Endothelial cell of umbilical vein (primary cell): Measurements from ENCODE around the gene NUSAP1. TPM values are rescaled to one million over a fixed set of nuclear protein-coding genes. Genes with fewer than 3 reads are reported as not detected.

ENCODE experiments used
- BruUV-seq: library from RNA; stranded (reverse); fragments of 400-500 nt; replicated peaks from 2 replicates; lab custom pipeline; 2021; lab: Mats Ljungman, UMichigan
- CTCF ChIA-PET: fragments of 300-600, 350-600 bp; sonication (Branson Sonifier 250); formaldehyde crosslinking; loops from one replicate; lab custom pipeline; 2021; ENCODE audit warnings: antibody characterized with exemption, inconsistent platforms; lab: Charles Lee
- POLR2A ChIA-PET: fragments of 300-600, 350-600 bp; sonication (Branson Sonifier 250); formaldehyde crosslinking; loops from one replicate; lab custom pipeline; 2021; ENCODE audit warnings: antibody characterized with exemption, inconsistent platforms; lab: Charles Lee
- DNase-seq: peaks from one replicate; pipeline ENCODE4 v3.0.0-alpha.2; 2011; ENCODE audit warnings: low read depth, low spot score
- FAIRE-seq: peaks from 2 replicates; lab custom pipeline; 2011; peaks lifted over from hg19 to GRCh38; lab: Jason Lieb, UNC
- H2AFZ ChIP-seq: 2 replicates; pipeline ENCODE4 v1.6.0; 2012; ENCODE audit warnings: low read depth, low read length, control low read depth, inconsistent platforms
- H3K27ac ChIP-seq: 2 replicates; pipeline ENCODE4 v1.5.1; 2011; ENCODE audit warnings: low read depth, mild to moderate bottlenecking, control low read depth, low read length, moderate library complexity; ENCODE audit not compliant: insufficient read depth
- H3K27me3 ChIP-seq, 2 experiments: 2 replicates each; pipeline versions ENCODE4 v1.6.0 to v1.6.1; 2011; ENCODE audit warnings: low read length in 2 of 2, mixed read lengths in 1 of 2; ENCODE audit not compliant: control insufficient read depth in 2 of 2, insufficient read depth in 2 of 2
- H3K36me3 ChIP-seq, 2 experiments: 2 replicates in 1 of 2; 3 replicates in 1 of 2; pipeline ENCODE4 v1.5.1; 2011; ENCODE audit warnings: low read length in 2 of 2, mild to moderate bottlenecking in 1 of 2, moderate library complexity in 1 of 2; ENCODE audit not compliant: control insufficient read depth in 2 of 2, insufficient read depth in 2 of 2; ENCODE audit errors: extremely low read depth in 1 of 2
- H3K4me1 ChIP-seq: 3 replicates; pipeline ENCODE4 v1.5.1; 2011; ENCODE audit warnings: mild to moderate bottlenecking, low read length; ENCODE audit not compliant: control insufficient read depth, insufficient read depth; ENCODE audit errors: extremely low read depth
- H3K4me2 ChIP-seq: 2 replicates; pipeline ENCODE4 v1.6.1; 2011; ENCODE audit warnings: low read length, control low read depth, mixed read lengths; ENCODE audit not compliant: insufficient read depth
- H3K4me3 ChIP-seq, 3 experiments: fragments of 200-600 bp in 1 of 3; sonication (generic), shearing (Covaris generic) in 1 of 3; replicated peaks in 1 of 3; 2 replicates each; pipeline ENCODE4 v1.5.1; 2011 to 2016; ENCODE audit warnings: control low read depth in 3 of 3, low read length in 3 of 3, mild to moderate bottlenecking in 2 of 3, inconsistent platforms in 1 of 3, low read depth in 1 of 3, moderate library complexity in 1 of 3; ENCODE audit not compliant: insufficient read depth in 1 of 3
- H3K79me2 ChIP-seq: 2 replicates; pipeline ENCODE4 v1.6.0; 2012; ENCODE audit warnings: low read length, inconsistent platforms; ENCODE audit not compliant: control insufficient read depth, insufficient read depth
- H3K9ac ChIP-seq: replicated peaks from 2 replicates; pipeline ENCODE3; 2011; ENCODE audit warnings: low read length, control low read depth; ENCODE audit not compliant: insufficient read depth; ENCODE audit errors: extremely low read depth
- H3K9me1 ChIP-seq: replicated peaks from 3 replicates; pipeline ENCODE4 v1.6.0; 2011; ENCODE audit warnings: mild to moderate bottlenecking, low read length; ENCODE audit not compliant: control insufficient read depth, insufficient read depth; ENCODE audit errors: extremely low read depth
- H3K9me3 ChIP-seq: replicated peaks from 2 replicates; pipeline ENCODE4 v1.5.1; 2012; ENCODE audit warnings: low read length, inconsistent platforms; ENCODE audit not compliant: control insufficient read depth, insufficient read depth
- H4K20me1 ChIP-seq: replicated peaks from 2 replicates; pipeline ENCODE3; 2011; ENCODE audit warnings: mild to moderate bottlenecking, low read length; ENCODE audit not compliant: control insufficient read depth, insufficient read depth; ENCODE audit errors: extremely low read depth
- GATA2 ChIP-seq: IDR thresholded peaks from 2 replicates; pipeline ENCODE4 v1.7.0; 2011; ENCODE audit warnings: low read depth, mild to moderate bottlenecking, moderate library complexity, mixed read lengths, low read length; ENCODE audit not compliant: insufficient read length, insufficient read depth
- POLR2A ChIP-seq: IDR thresholded peaks from 2 replicates; pipeline ENCODE4 v1.6.1; 2012; ENCODE audit warnings: low read depth, mild to moderate bottlenecking, control low read depth, low read length
- dilution Hi-C: fragments of 300-500 bp; cut with MboI; formaldehyde crosslinking; loops from one replicate; pipeline ENCODE4 v1.15.0; 2019; ENCODE audit warnings: low sequenced_read_pairs; ENCODE audit not compliant: extremely low pct_ligation_motif_present
- intact Hi-C: fragments of 100-400 bp; cut with micrococcal nuclease; formaldehyde crosslinking; loops from one replicate; pipeline ENCODE4 v1.10.0; 2022
- polyA plus RNA-seq, 4 experiments: library from polyadenylated mRNA; depleted of rRNA in 3 of 4; stranded (reverse) in 3 of 4; unstranded in 1 of 4; fragments of >200 nt; gene quantifications; 2 replicates each; pipeline versions ENCODE4 v1.2.1 to v1.2.3, GENCODE V29; 2011 to 2012; ENCODE audit warnings: missing spikeins in 1 of 4
- total RNA-seq: library from RNA; stranded (reverse); gene quantifications from 2 replicates; pipeline ENCODE4 v1.2.3, GENCODE V29; 2021
- TF ChIP-seq, protein P1 (sequence below), 2 donors: IDR thresholded peaks; 1 replicate in 1 of 2; 2 replicates in 1 of 2; pipeline ENCODE4 v1.5.1; 2011; ENCODE audit warnings: low read length in 2 of 2, mild to moderate bottlenecking in 2 of 2, moderate library complexity in 2 of 2, control low read depth in 1 of 2, inconsistent platforms in 1 of 2, low read depth in 1 of 2; ENCODE audit not compliant: insufficient read depth in 1 of 2; ENCODE audit errors: extremely low read depth in 1 of 2
- TF ChIP-seq, protein P2 (sequence below): IDR thresholded peaks from 2 replicates; pipeline ENCODE4 v1.6.1; 2011; ENCODE audit not compliant: insufficient read depth, insufficient read length

Gene NUSAP1
- total and polyA plus RNA-seq, 2 donors (not counting 3 experiments of a cell fraction or from before 2014, with no cell fraction given): 43.0 to 109 TPM

DNA sequence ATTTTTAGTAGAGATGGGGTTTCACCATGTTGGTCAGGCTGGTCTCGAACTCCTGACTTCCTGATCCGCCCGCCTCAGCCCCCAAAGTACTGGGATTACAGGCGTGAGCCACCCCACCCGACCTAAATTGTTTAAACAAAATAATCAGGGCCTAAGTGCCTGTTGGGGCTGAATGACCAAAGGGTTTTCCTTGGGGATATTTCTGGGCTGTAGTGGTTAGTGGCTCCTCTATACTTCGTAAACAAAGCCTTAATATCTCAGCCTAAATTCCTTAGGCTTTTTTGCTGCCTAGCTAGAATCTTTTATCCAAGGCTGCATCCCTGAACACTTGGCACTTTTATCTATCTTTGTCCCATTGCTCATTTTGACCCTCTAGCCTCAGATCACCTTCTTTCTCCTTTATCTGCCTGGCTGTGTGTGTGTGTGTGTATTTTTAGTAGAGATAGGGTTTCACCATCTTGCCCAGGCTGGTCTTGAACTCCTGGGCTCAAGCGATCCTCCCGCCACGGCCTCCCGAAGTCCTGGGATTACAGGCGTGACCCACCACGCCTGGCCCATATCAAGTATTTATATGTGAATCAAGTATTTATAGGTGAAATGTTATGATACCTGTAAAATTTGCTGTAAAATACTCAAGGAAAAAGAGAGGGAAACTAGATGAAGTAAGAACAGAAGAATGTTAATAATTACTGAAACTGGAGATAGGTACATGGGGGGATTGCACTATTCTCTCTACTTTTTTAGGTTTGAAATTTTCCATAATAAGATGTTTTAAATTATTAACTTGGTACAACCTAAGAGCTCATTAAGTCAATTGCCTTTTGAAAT is 1.8 kb downstream of the NUSAP1 start:
- Histone ChIP-seq H3K4me2 (peak overlapping the region; percentile 90), H4K20me1 (no peaks in the 10 kb centered on the region), H3K9me3 (no peaks in the 10 kb centered on the region), H3K79me2 (peaks cover 63% of the 10 kb centered on the region), H3K9me1 (no peaks in the 10 kb centered on the region), H2AFZ (no peak overlapping the region), H3K4me1 (peaks cover 24% of the 10 kb centered on the region), H3K27me3 (no peaks in the 10 kb centered on the region), H3K27ac (no peak overlapping the region), H3K4me3 (peak overlapping the region in 1 of 3 experiments; percentile 35), H3K9ac (no peak overlapping the region), H3K36me3 (peaks cover 0 to 2% of the 10 kb centered on the region in 2 experiments)
- dilution Hi-C loops (no loop called here), intact Hi-C loops (no loop called here)
- TF ChIP-seq POLR2A (no peak), GATA2 (no peak)
- TF ChIP-seq, protein P1, sequence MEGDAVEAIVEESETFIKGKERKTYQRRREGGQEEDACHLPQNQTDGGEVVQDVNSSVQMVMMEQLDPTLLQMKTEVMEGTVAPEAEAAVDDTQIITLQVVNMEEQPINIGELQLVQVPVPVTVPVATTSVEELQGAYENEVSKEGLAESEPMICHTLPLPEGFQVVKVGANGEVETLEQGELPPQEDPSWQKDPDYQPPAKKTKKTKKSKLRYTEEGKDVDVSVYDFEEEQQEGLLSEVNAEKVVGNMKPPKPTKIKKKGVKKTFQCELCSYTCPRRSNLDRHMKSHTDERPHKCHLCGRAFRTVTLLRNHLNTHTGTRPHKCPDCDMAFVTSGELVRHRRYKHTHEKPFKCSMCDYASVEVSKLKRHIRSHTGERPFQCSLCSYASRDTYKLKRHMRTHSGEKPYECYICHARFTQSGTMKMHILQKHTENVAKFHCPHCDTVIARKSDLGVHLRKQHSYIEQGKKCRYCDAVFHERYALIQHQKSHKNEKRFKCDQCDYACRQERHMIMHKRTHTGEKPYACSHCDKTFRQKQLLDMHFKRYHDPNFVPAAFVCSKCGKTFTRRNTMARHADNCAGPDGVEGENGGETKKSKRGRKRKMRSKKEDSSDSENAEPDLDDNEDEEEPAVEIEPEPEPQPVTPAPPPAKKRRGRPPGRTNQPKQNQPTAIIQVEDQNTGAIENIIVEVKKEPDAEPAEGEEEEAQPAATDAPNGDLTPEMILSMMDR (IDR thresholded peaks at IDR 0.05; ENCODE audit: extremely low read depth in 1 of 2, insufficient read depth in 1 of 2, low read depth in 1 of 2, low read length in 2 of 2): no peak
- FAIRE-seq: no peak
- CTCF ChIA-PET: no interaction called here
- no peak for DNase-seq
- POLR2A ChIA-PET: no interaction called here
- BruUV-seq: no TSS peak

DNA sequence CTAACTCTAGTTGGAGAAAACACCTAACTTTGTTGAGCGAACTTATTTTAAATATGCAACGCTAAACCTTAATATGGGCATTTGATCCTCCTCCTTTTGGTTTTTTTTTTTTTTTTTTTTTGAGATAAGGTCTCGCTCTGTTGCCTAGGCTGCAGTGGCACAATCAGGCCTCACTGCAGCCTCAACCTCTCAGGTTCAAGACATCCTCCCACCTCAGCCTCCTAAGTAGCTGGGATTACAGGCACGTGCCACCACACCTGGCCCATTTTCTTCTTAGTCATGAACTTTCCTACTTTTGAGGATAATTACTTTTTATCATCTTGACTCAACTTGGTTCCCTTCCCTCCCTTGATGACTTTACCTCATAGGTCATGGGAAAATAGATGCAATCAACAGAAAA is 3.9 kb downstream of the NUSAP1 start:
- Histone ChIP-seq H3K4me1 (peaks cover 16% of the 10 kb centered on the region), H3K27me3 (no peaks in the 10 kb centered on the region), H3K36me3 (peaks cover 4 to 5% of the 10 kb centered on the region in 2 experiments), H3K9ac (no peak overlapping the region), H3K9me1 (no peaks in the 10 kb centered on the region), H3K4me2 (no peak overlapping the region), H3K4me3 (no peak overlapping the region), H3K9me3 (no peaks in the 10 kb centered on the region), H3K27ac (no peak overlapping the region), H2AFZ (no peak overlapping the region), H3K79me2 (peaks cover 78% of the 10 kb centered on the region), H4K20me1 (no peaks in the 10 kb centered on the region)
- CTCF ChIA-PET: no interaction called here
- TF ChIP-seq, protein P2, sequence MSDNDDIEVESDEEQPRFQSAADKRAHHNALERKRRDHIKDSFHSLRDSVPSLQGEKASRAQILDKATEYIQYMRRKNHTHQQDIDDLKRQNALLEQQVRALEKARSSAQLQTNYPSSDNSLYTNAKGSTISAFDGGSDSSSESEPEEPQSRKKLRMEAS: no peak
- intact Hi-C loops (no loop called here), dilution Hi-C loops (no loop called here)
- BruUV-seq: no TSS peak
- FAIRE-seq: no peak
- POLR2A ChIA-PET: no interaction called here
- no peak for DNase-seq
